Measurements from ENCODE around the gene DPH6.
A peak's percentile ranks its signal among the peaks of the same experiment; 100 is the strongest.
"Not testable (repeated sequence)": the region's sequence is repeated elsewhere in the genome, so short reads cannot be mapped to it uniquely, and the experiment has no call there.

Gene DPH6

GRCh38 chr15:35431281-35431680 is 114.7 kb downstream of the DPH6 start:
- DNase-seq, result no peak

- no peak for DNase-seq
These were observed 115.7 kb downstream of the DPH6 start for GRCh38 chr15:35430301-35430700.

GRCh38 chr15:35427496-35427895 is 118.5 kb downstream of the DPH6 start:
- no peak for DNase-seq

GRCh38 chr15:35427091-35427490 is 118.9 kb downstream of the DPH6 start:
- DNase-seq, result peak; percentile 81

- no peak for DNase-seq
These were observed 135.2 kb downstream of the DPH6 start for GRCh38 chr15:35410775-35411174.

GRCh38 chr15:35399901-35400300 is 146.1 kb downstream of the DPH6 start:
- DNase-seq, result no peak

- peak; percentile 15 for DNase-seq
These were observed 148.9 kb downstream of the DPH6 start for GRCh38 chr15:35397027-35397426.

- no peak for DNase-seq
These were observed 151.5 kb downstream of the DPH6 start for GRCh38 chr15:35394416-35394815.

GRCh38 chr15:35393398-35393797 is 152.6 kb downstream of the DPH6 start:
- DNase-seq, result peak; percentile 19

GRCh38 chr15:35391408-35391984 is 154.5 kb downstream of the DPH6 start:
- not testable (repeated sequence) for DNase-seq

- no peak for DNase-seq
These were observed 162.5 kb downstream of the DPH6 start for GRCh38 chr15:35383506-35383905.

GRCh38 chr15:35381328-35381727 is 164.6 kb downstream of the DPH6 start:
- DNase-seq, result no peak

- DNase-seq, result no peak
These were observed 166.0 kb downstream of the DPH6 start for GRCh38 chr15:35379972-35380371.

- DNase-seq, result not testable (repeated sequence)
These were observed 167.5 kb downstream of the DPH6 start for GRCh38 chr15:35378454-35378853.

GRCh38 chr15:35376707-35377106 is 169.3 kb downstream of the DPH6 start:
- no peak for DNase-seq

GRCh38 chr15:35374661-35375060 is 171.3 kb downstream of the DPH6 start:
- no peak for DNase-seq

GRCh38 chr15:35362195-35362829 is 183.7 kb downstream of the DPH6 start:
- DNase-seq, result no peak

- DNase-seq, result no peak
These were observed 187.1 kb downstream of the DPH6 start for GRCh38 chr15:35358824-35359223.

GRCh38 chr15:35351059-35351458 is 194.9 kb downstream of the DPH6 start:
- no peak for DNase-seq

GRCh38 chr15:35349916-35350315 is 196.0 kb downstream of the DPH6 start:
- DNase-seq, result no peak

- DNase-seq, result no peak
These were observed 215.0 kb downstream of the DPH6 start for GRCh38 chr15:35330916-35331315.

GRCh38 chr15:35330048-35330695 is 215.8 kb downstream of the DPH6 start:
- no peak for DNase-seq

- DNase-seq, result peak; percentile 5
These were observed 216.4 kb downstream of the DPH6 start for GRCh38 chr15:35329521-35329961.

GRCh38 chr15:35328836-35329235 is 217.1 kb downstream of the DPH6 start:
- DNase-seq, result not testable (repeated sequence)

All from HCEC 1CT (cell line).